Left colon (tissue), 2 donors: Measurements from ENCODE around the gene SNCB. TPM values are rescaled to one million over a fixed set of nuclear protein-coding genes. Genes with fewer than 3 reads are reported as not detected.
A peak's percentile ranks its signal among the peaks of the same experiment; 100 is the strongest.

Source experiments
- ATAC-seq: fragments of 200-7000 bp; cut with Tn5 transposase; one replicate; pipeline ENCODE4 v1.9.1; 2020; ENCODE audit warnings: mild to moderate bottlenecking, moderate library complexity
- DNase-seq, 2 donors: peaks; one replicate each; pipeline ENCODE4 v3.0.0-alpha.2; 2020
- intact Hi-C, 2 donors: fragments of 100-400 bp; cut with DNase I in 1 of 2; cut with micrococcal nuclease in 1 of 2; formaldehyde crosslinking; loops; one replicate each; pipeline versions ENCODE4 v1.11.2 to v1.14.0; 2022; cut with DNase I, micrococcal nuclease
- total RNA-seq, 2 donors: library from RNA; stranded (reverse); fragmentation: NEBNext Ultra II Directional; extraction: Animal tissue kit (Norgen Biotek cat#: 25700); gene quantifications; one replicate each; pipeline ENCODE4 v1.2.1, GENCODE V29; 2021
- donor health status: DM: no; HTN: no; CAD: no.
- donor health status: DM: yes; HTN: yes; CAD: no.

SNCB gene
- total RNA-seq, 2 donors from 2014 or later, result not detected

GRCh38 chr5:176662371-176663333 lies 32.3 kb upstream of the SNCB start:
- DNase-seq, result no peak
- no peak for ATAC-seq
- intact Hi-C loops, result loop anchor here in 1 of 2 donors (10.0 kb wide), 1 partner anchor 292 kb away; no protein-coding TSS in a partner anchor

DNA sequence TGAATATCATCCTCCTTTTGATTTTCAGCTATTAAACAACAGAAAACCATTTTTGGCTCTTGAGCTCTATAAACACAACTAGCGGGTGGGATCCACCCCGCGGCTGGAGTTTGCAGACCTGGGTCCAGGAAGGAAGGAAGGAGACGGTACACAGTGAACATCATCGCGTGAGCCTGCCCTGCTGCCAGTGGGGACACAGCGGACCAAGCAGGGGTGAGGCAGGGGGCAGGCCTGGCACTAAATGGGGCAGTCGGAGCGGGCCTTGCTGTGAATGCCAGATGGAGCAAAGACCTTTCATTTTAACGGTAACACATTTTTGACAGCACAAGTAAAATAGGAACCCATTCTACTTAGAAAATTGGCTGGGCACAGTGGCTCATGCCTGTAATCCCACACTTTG lies 31.3 kb upstream of the SNCB start:
- intact Hi-C loops, result loop anchor here in 1 of 2 donors (10.0 kb wide), 1 partner anchor 293 kb away; no protein-coding TSS in a partner anchor
- no peak for DNase-seq
- no peak for ATAC-seq

DNA sequence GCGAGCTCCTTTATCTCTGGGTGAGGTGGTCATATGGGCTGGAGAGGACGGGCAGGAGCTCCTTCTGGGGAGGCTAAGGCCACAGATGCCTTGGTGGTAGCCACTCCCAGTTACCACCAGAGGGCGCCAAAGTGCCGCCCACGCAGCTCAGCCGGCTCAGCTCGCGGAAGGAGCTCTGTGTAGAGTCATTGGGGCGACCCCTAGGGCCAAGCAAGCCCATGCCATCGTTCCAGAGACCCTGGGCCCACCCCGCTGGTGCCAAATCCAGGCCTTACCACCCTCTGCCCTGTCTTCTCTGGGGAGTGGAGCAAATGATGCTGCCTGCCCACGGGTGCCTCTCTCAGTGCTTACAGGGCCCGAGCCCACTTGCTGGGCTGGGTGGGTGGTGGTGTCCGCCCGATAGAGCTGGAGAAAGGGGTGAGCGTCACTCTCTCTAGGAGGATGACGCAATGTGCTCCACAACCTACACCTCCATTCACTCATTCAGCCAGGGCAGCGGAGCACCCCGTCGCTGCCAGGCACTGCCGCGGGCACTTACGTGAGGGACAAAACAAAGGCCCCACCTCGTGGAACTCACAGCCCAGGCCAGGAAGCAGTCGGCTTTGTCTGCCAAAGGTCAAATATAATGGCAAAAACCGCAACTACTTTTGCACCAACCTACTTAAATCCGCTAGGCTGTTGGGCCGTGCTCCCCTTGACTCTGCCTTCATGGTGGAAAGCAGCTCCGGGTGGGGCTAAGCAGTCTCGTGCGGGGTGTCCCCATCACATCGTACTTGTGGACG lies 30.7 kb upstream of the SNCB start:
- intact Hi-C loops, result loop anchor here in 1 of 2 donors (10.0 kb wide), 1 partner anchor 294 kb away; no protein-coding TSS in a partner anchor
- ATAC-seq (peak; percentile 68), DNase-seq (peak; percentile 52 to 78)

- intact Hi-C loops, result loop anchor here in 1 of 2 donors (10.0 kb wide), 1 partner anchor 294 kb away; no protein-coding TSS in a partner anchor
- ATAC-seq, result peak; percentile 1
- no peak for DNase-seq
Observed at GRCh38 chr5:176660530-176660859, 30.2 kb upstream of the SNCB start.

GRCh38 chr5:176659860-176660461 lies 29.6 kb upstream of the SNCB start:
- ATAC-seq, result no peak
- DNase-seq, result no peak
- intact Hi-C loops, result loop anchor here in 1 of 2 donors (10.0 kb wide), 1 partner anchor 295 kb away; no protein-coding TSS in a partner anchor

DNA sequence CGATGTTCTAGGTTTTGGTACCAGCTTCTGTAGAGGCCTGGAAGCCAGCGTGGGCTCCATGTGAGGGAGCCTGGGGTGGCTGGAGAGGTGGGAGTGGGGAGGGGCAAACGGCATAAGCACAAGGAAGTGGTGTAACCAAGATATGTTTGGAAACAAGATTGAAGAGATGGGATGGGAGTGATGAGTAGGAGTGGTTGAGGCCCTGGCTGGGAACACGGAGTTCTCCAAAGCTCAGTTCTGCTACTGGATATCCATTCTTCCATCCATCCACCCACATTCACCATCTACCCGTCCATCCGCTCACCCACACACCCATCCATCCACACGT lies 29.1 kb upstream of the SNCB start:
- intact Hi-C loops, result no loop called here
- DNase-seq (no peak), ATAC-seq (no peak)

- intact Hi-C loops, result no loop called here
- DNase-seq, result peak; percentile 35 to 54
- ATAC-seq, result peak; percentile 82
Observed at GRCh38 chr5:176658817-176659511, 28.6 kb upstream of the SNCB start.

DNA sequence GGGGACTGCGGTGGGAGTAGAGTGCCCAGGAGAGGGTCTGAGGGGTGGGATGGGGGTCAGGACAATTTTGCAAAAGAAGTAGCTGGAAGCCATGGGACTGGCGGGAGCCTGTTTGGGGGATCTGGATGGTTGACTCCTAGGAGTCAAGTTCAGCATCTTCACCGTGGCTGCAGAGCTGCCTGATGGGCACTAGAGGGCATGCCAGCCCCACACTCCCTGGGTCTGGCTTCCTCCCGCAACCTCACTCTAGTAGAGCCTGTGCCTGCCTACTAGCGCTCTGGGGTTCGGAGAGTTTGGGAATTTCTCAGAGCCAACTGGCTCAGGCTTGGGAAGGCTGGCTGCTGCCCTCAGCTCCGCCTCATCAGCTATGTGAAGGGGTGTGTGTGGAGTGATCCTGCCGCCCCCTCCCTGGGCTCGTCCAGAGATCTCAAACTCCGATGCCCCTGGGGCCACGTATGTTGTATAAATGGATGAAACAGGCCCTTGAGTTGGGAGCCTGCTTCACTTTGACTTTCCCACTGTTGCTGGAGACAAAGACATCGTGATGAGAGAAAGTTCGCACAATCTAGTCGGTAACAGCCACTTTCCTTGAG lies 27.8 kb upstream of the SNCB start:
- peak; percentile 61 to 72 for DNase-seq
- intact Hi-C loops, result no loop called here
- ATAC-seq, result peak; percentile 79

DNA sequence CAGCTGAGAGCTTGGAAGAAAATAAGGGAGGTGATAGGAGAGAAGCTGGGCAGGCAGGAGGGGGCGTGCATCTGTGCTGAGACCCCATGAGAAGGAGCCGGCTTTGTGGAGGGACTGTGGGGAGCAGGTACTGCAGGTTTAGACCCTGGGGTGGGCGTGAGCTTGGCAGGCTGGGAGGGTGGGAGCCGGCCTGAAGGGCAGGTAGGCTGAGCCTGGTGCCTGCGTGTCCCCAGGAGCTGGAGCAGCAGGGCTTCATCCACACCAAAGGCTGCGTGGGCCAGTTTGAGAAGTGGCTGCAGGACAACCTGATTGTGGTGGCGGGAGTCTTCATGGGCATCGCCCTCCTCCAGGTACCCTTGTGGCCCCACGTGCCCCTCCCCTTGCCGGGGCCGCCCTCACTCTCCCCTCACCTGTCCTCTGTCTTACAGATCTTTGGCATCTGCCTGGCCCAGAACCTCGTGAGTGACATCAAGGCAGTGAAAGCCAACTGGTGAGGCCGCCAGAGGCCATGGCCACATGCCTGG lies 26.2 kb upstream of the SNCB start:
- DNase-seq (no peak), ATAC-seq (no peak)
- intact Hi-C loops, result no loop called here

DNA sequence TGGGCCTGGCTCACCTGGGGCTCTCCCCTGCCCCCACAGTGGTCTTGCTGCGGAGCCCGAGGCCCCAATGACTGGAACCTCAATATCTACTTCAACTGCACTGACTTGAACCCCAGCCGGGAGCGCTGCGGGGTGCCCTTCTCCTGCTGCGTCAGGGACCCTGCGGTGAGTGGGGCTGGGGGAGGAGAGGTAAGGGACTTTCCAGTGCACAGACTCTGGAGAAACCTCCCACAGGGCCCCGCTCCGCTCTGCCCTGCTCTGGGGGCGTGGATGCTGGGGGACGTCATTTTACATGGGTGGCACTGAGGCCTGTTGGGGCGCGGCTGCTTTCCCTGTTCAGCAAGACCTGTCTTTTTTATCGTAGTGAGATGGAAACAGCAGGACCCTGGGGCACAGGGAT lies 24.5 kb upstream of the SNCB start:
- intact Hi-C loops, result no loop called here
- DNase-seq, result no peak
- no peak for ATAC-seq

DNA sequence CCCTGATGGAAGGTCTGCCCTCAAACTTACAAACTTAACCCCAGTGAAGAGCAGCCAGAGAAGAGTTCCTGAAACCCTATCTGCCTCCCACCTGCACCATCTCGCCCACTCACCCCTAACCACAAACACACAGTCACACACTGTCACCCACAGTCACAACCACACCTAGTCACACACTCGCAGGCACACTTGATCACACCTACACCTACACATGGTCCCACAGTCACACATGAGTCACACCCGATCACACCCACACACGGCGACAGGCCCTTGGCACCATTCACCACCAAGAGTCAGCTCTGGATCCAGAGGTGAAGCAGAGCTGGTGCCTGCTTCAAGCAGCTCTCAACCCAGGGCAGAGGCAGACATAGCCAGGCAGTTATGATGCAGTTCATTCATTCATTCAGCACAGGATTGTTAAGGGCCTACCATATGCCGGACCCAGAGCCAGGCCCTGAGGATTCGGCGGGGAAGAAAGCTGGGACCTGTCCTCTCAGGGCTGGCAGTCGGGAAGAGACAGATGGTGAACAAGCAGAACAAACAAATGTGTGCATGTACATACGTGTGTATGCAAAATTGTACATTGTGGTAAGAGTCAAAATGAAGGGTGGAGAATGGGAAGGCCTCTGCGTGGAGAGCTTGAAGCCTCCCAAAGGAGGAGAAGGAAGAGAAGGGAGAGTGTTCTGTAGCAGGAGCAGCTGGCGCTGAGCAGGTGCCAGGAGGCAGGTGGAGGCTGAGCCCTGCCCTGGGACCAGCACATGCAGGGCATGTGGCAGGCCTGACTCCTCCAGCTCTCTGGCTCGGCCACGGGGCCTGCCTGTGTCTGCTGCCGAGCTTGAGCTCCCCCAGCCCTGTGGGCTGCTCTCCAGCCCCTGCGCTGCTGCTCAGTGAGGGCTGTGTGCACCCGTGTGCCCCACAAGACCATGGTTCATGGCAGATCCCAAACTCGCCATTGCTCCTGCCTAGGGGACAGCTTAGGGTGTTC lies 23.4 kb upstream of the SNCB start:
- intact Hi-C loops, result no loop called here
- ATAC-seq (peak; percentile 14), DNase-seq (no peak)

DNA sequence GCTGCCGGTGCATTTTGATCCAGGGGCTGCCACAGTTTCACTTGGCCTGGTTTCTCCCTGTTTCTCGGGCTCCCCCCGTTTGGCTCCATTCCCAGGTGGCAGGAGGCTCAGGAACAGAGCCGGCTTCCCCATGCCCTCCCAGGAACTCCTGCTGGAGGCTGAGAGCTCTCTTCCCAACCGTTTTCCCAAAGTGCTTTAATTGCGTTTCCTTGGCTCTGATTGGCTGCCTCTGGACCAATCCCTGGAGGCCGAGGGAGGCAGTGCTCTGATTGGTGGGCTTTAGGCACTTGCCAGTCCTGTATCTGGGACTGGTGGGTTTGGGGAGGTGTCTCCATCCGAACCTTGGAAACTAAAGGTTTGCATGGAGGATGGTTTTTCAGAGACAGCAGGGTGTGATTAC lies 21.8 kb upstream of the SNCB start:
- intact Hi-C loops, result no loop called here
- ATAC-seq, result no peak
- DNase-seq, result no peak

GRCh38 chr5:176651472-176651980 lies 21.2 kb upstream of the SNCB start:
- DNase-seq (no peak), ATAC-seq (no peak)
- intact Hi-C loops, result no loop called here

DNA sequence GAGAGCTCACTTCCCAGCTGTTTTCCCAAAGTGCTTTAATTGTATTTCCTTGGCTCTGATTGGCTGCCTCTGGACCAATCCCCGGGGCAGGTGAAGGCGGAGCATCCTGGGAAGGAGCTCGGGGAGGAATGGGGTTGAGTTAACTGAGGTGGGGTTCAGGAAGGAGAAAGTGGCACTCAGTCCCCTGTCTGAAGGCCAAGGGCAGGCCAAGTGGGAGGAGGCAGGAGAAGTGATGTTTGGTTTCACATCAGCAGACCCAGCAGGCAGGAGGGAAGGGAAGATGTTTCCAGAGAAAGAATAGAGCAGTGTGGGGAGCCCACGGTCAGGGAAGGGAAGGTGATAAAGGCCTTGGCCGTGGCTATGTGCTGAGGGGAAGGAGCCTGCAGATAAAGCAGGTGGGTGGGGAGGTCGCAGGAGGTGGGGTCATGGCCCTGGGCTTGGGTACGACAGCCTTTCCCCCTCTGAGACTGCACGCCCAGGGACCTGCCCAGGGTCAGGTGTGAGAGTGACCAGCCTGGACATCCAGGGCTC lies 20.1 kb upstream of the SNCB start:
- ATAC-seq (no peak), DNase-seq (no peak)
- intact Hi-C loops, result no loop called here

- no peak for DNase-seq
- no peak for ATAC-seq
- intact Hi-C loops, result loop anchor here in 1 of 2 donors (10.0 kb wide), 1 partner anchor 234 kb away; the partner anchor contains the start of gene CLTB
Observed at GRCh38 chr5:176648474-176649194, 18.3 kb upstream of the SNCB start.
